HL-60 (cell line): ENCODE results near the gene WDR3.

ENCODE experiments used
- DNase-seq, 2 experiments: peaks; one replicate each; pipeline ENCODE4 v3.0.0-alpha.2; 2010 to 2020; ENCODE audit warnings: low read depth in 1 of 2, low spot score in 1 of 2
- H3K27ac ChIP-seq: fragments of 250-450 bp; sonication (Bioruptor Pico); replicated peaks from 2 replicates; pipeline ENCODE4 v1.5.1; 2020; ENCODE audit warnings: mild to moderate bottlenecking, moderate library complexity
- H3K27me3 ChIP-seq: fragments of 250-450 bp; sonication (Bioruptor Pico); 2 replicates; pipeline ENCODE4 v1.5.1; 2021; ENCODE audit warnings: mild to moderate bottlenecking, moderate library complexity; ENCODE audit not compliant: insufficient read depth, poor library complexity, severe bottlenecking
- H3K4me3 ChIP-seq: replicated peaks from 2 replicates; pipeline ENCODE4 v1.5.1; 2011; ENCODE audit warnings: mild to moderate bottlenecking, control low read depth, low read length; ENCODE audit not compliant: insufficient read depth
- CTCF ChIP-seq: IDR thresholded peaks from one replicate; pipeline ENCODE4 v1.5.1; 2011; ENCODE audit warnings: low read length, control low read depth, inconsistent platforms; ENCODE audit not compliant: insufficient read depth
- GABPA ChIP-seq: IDR thresholded peaks from 2 replicates; pipeline ENCODE4 v1.6.1; 2012; ENCODE audit warnings: low read depth
- POLR2AphosphoS5 ChIP-seq: IDR thresholded peaks from 2 replicates; pipeline ENCODE4 v1.6.1; 2012; ENCODE audit warnings: low read depth
- REST ChIP-seq: IDR thresholded peaks from 2 replicates; pipeline ENCODE4 v1.6.1; 2012; ENCODE audit warnings: low read depth; ENCODE audit not compliant: insufficient replicate concordance
- SPI1 ChIP-seq: IDR thresholded peaks from 2 replicates; pipeline ENCODE4 v1.6.1; 2012; ENCODE audit warnings: low read depth, mild to moderate bottlenecking, borderline replicate concordance

Gene WDR3

GRCh38 chr1:117981455-117982192 lies 52.1 kb downstream of the WDR3 start:
- Histone ChIP-seq H3K4me3 (no peak overlapping the region), H3K27me3 (peaks cover 5% of the 10 kb centered on the region), H3K27ac (no peak overlapping the region)
- DNase-seq = no peak
- TF ChIP-seq CTCF = no peak
- no peak for TF ChIP-seq SPI1
- no peak for TF ChIP-seq REST
- TF ChIP-seq GABPA = no peak
- no peak for TF ChIP-seq POLR2AphosphoS5

GRCh38 chr1:117985239-117985638 lies 55.7 kb downstream of the WDR3 start:
- Histone ChIP-seq H3K27ac (no peak overlapping the region), H3K27me3 (peaks cover 5% of the 10 kb centered on the region), H3K4me3 (no peak overlapping the region)
- TF ChIP-seq GABPA = no peak
- TF ChIP-seq REST = no peak
- DNase-seq = no peak

- H3K27ac ChIP-seq = no peak overlapping the region
- no peak overlapping the region for H3K4me3 ChIP-seq
- peaks cover 5% of the 10 kb centered on the region for H3K27me3 ChIP-seq
- no peak for DNase-seq
- no peak for TF ChIP-seq GABPA
Observed at GRCh38 chr1:117985973-117986372, 56.4 kb downstream of the WDR3 start.

GRCh38 chr1:118004312-118004711 lies 74.8 kb downstream of the WDR3 start:
- no peak overlapping the region for H3K4me3 ChIP-seq
- no peaks in the 10 kb centered on the region for H3K27me3 ChIP-seq
- no peak for DNase-seq
- TF ChIP-seq GABPA (no peak), SPI1 (no peak), CTCF (no peak), POLR2AphosphoS5 (no peak), REST (no peak)
- H3K27ac ChIP-seq = no peak overlapping the region
